Measurements from ENCODE around the gene ADGRL2. TPM values are rescaled to one million over a fixed set of nuclear protein-coding genes. Genes with fewer than 3 reads are reported as not detected.

The ADGRL2 gene
- total and polyA plus RNA-seq, 2 experiments from 2014 or later, result 38.2 to 90.3 TPM

- no peak overlapping the region for H3K4me3 ChIP-seq
- H3K79me2 ChIP-seq (replicated peaks; ENCODE audit: insufficient read depth), result no peaks in the 10 kb centered on the region
- peaks cover 25% of the 10 kb centered on the region; the same call in 2 of the 3 replicates for H3K36me3 Mint-ChIP-seq (ENCODE audit: low read depth)
- H3K4me1 Mint-ChIP-seq, result peaks cover 51% of the 10 kb centered on the region
- ATAC-seq, result peak; percentile 47
- no peak overlapping the region for H2AFZ ChIP-seq
- no peaks in the 10 kb centered on the region for H3K36me3 ChIP-seq (ENCODE audit: insufficient read depth)
- peak; percentile 34 for DNase-seq (ENCODE audit: low spot score)
- H3K9me2 ChIP-seq (ENCODE audit: insufficient read depth), result no peaks in the 10 kb centered on the region
- no peaks in the 10 kb centered on the region for H3K27me3 Mint-ChIP-seq (ENCODE audit: insufficient read depth, low read depth, poor library complexity)
- no peaks in the 10 kb centered on the region for H3K9me3 Mint-ChIP-seq
- no peak overlapping the region; the same call in 1 of the 2 replicates for H3K4me2 ChIP-seq
- no peak overlapping the region for H3K4me3 Mint-ChIP-seq
- TF ChIP-seq POLR2AphosphoS5 (IDR thresholded peaks at IDR 0.05; ENCODE audit: low read depth), result no peak
- TF ChIP-seq EZH2phosphoT487 (IDR thresholded peaks at IDR 0.05; ENCODE audit: unreplicated experiment), result no peak
- TF ChIP-seq EZH2 (IDR thresholded peaks at IDR 0.05; ENCODE audit: low read depth, unreplicated experiment), result no peak
- no peak for TF ChIP-seq REST (IDR thresholded peaks at IDR 0.05; ENCODE audit: unreplicated experiment)
- no peak for TF ChIP-seq ZNF331 (CRISPR knock-in tag; IDR thresholded peaks at IDR 0.05; ENCODE audit: low read depth)
- no peaks in the 10 kb centered on the region for H4K20me1 ChIP-seq (replicated peaks; ENCODE audit: insufficient read depth)
- no peaks in the 10 kb centered on the region for H3F3A ChIP-seq (replicated peaks; ENCODE audit: low read depth)
- H3K27ac Mint-ChIP-seq, result peak overlapping the region; percentile 85
- no peaks in the 10 kb centered on the region for H3K27me3 ChIP-seq (ENCODE audit: insufficient read depth)
- peaks cover 44% of the 10 kb centered on the region for H3K4me1 ChIP-seq (ENCODE audit: insufficient read depth)
- peak overlapping the region; percentile 45; the same call in 1 of the 2 replicates for H3K27ac ChIP-seq (ENCODE audit: low read depth)
Observed at GRCh38 chr1:81974883-81975555, 174.3 kb downstream of the ADGRL2 start.

- peaks cover 48% of the 10 kb centered on the region for H3K4me1 ChIP-seq (ENCODE audit: insufficient read depth)
- H4K20me1 ChIP-seq (replicated peaks; ENCODE audit: insufficient read depth), result no peaks in the 10 kb centered on the region
- peak overlapping the region; percentile 45; the same call in 1 of the 2 replicates for H3K27ac ChIP-seq (ENCODE audit: low read depth)
- peak overlapping the region; percentile 34 for H3K4me2 ChIP-seq
- no peaks in the 10 kb centered on the region for H3K27me3 ChIP-seq (ENCODE audit: insufficient read depth)
- Mint-ChIP-seq H3K4me1 (peaks cover 65% of the 10 kb centered on the region), H3K9me3 (no peaks in the 10 kb centered on the region), H3K4me3 (no peak overlapping the region), H3K36me3 (ENCODE audit: low read depth) (peaks cover 16% of the 10 kb centered on the region; the same call in 2 of the 3 replicates), H3K27me3 (ENCODE audit: insufficient read depth, low read depth, poor library complexity) (no peaks in the 10 kb centered on the region), H3K27ac (peak overlapping the region; percentile 70; the same call in 1 of the 2 replicates)
- no peaks in the 10 kb centered on the region for H3K36me3 ChIP-seq (ENCODE audit: insufficient read depth)
- H3K9me2 ChIP-seq (ENCODE audit: insufficient read depth), result no peaks in the 10 kb centered on the region
- H3F3A ChIP-seq (replicated peaks; ENCODE audit: low read depth), result no peaks in the 10 kb centered on the region
- DNase-seq (ENCODE audit: low spot score), result peak; percentile 23
- ATAC-seq, result no peak
- no peak overlapping the region for H3K4me3 ChIP-seq
- no peak overlapping the region for H2AFZ ChIP-seq
- no peaks in the 10 kb centered on the region for H3K79me2 ChIP-seq (replicated peaks; ENCODE audit: insufficient read depth)
- TF ChIP-seq EZH2 (IDR thresholded peaks at IDR 0.05; ENCODE audit: low read depth, unreplicated experiment), result no peak
- no peak for TF ChIP-seq NANOG (IDR thresholded peaks at IDR 0.05; ENCODE audit: borderline replicate concordance)
- TF ChIP-seq STAT1 (IDR thresholded peaks at IDR 0.05; ENCODE audit: unreplicated experiment), result no peak
- no peak for TF ChIP-seq ZNF114 (CRISPR knock-in tag; IDR thresholded peaks at IDR 0.05)
- no peak for TF ChIP-seq ZNF462 (CRISPR knock-in tag; IDR thresholded peaks at IDR 0.05)
Observed at GRCh38 chr1:81976539-81976938, 175.8 kb downstream of the ADGRL2 start.
